Measurements from ENCODE around the gene SLC22A16. TPM values are rescaled to one million over a fixed set of nuclear protein-coding genes. Genes with fewer than 3 reads are reported as not detected.

Gene SLC22A16
- total RNA-seq, 1 experiment from 2014 or later: not detected

DNA sequence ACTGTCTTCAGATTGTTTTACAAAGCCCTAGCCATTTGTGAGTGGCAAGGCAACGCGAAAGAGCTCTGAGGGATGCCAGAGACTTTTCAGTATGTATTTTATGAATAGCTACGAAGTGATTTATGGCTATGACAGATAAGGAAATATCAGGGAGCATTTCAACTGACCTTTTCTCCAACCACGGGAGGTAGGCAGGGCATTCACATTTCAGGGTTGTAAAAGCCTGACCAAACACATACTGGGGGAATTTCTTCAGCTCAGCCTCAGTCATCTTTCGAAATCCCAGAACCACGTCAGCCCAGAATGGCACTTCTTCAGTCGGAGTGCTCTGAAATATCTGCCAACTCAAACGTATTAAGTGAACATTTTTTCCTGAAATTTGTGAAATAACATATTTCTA, 71.8 kb downstream of the SLC22A16 start:
- Histone ChIP-seq H3K4me1 (ENCODE audit: insufficient read depth, low read length) (no peaks in the 10 kb centered on the region), H3K9me2 (replicated peaks; ENCODE audit: low read length) (no peaks in the 10 kb centered on the region), H3K79me2 (ENCODE audit: low read length) (no peaks in the 10 kb centered on the region), H4K20me1 (ENCODE audit: low read length) (no peaks in the 10 kb centered on the region), H3K27ac (ENCODE audit: low read length) (no peak overlapping the region), H3K27me3 (ENCODE audit: low read length) (peaks cover 10% of the 10 kb centered on the region; the same call in 1 of the 2 replicates), H3K9ac (ENCODE audit: low read length) (no peak overlapping the region), H3K9me3 (ENCODE audit: low read length) (no peaks in the 10 kb centered on the region), H3K4me2 (ENCODE audit: low read length) (no peak overlapping the region), H3K36me3 (ENCODE audit: low read depth, low read length) (no peaks in the 10 kb centered on the region), H3F3A (ENCODE audit: low read length, unreplicated experiment) (no peaks in the 10 kb centered on the region), H3K4me3 (ENCODE audit: low read length) (no peak overlapping the region), H2AFZ (ENCODE audit: low read length) (no peak overlapping the region)
- CTCF ChIA-PET: no interaction called here
- no TSS peak for BruUV-seq (replicated peaks)
- TF ChIP-seq EZH2phosphoT487 (IDR thresholded peaks at IDR 0.05; ENCODE audit: borderline replicate concordance, low read length) (no peak), EZH2 (IDR thresholded peaks at IDR 0.05; ENCODE audit: low read length, unreplicated experiment) (no peak)
- TF ChIP-seq, protein P1, sequence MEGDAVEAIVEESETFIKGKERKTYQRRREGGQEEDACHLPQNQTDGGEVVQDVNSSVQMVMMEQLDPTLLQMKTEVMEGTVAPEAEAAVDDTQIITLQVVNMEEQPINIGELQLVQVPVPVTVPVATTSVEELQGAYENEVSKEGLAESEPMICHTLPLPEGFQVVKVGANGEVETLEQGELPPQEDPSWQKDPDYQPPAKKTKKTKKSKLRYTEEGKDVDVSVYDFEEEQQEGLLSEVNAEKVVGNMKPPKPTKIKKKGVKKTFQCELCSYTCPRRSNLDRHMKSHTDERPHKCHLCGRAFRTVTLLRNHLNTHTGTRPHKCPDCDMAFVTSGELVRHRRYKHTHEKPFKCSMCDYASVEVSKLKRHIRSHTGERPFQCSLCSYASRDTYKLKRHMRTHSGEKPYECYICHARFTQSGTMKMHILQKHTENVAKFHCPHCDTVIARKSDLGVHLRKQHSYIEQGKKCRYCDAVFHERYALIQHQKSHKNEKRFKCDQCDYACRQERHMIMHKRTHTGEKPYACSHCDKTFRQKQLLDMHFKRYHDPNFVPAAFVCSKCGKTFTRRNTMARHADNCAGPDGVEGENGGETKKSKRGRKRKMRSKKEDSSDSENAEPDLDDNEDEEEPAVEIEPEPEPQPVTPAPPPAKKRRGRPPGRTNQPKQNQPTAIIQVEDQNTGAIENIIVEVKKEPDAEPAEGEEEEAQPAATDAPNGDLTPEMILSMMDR (conservative IDR thresholded peaks at IDR 0.05; ENCODE audit: low read depth, low read length): no peak
- POLR2A ChIA-PET (ENCODE audit: unreplicated experiment): no interaction called here
- DNase-seq (no peak), ATAC-seq (no peak)
- intact Hi-C loops (cut with micrococcal nuclease): no loop called here

DNA sequence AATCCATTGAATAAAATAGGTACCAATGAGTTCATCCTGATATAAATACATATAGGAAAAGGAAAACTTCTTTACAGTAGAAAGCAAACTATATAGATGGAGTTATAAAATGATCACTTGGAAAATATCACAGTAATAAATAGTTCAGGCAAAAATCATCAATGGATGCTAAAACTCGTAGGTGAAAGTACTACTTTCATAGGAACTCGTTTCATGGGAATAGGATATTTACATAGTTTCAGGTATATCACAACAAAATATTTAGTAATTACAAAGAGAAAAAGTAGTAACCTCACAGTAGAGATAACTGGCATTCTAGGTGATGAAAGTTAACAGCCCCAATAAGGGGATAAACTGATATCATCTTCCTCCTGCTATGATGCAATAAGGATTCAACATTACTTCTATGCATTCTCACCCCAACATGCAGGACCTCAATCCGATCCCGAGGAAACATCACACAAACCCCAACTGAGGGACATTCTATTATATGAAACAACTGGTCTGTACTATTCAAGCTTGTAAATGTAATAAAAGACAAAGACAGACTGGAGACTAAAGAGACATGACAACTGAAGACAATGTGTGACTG, 74.7 kb downstream of the SLC22A16 start:
- Histone ChIP-seq H3K36me3 (ENCODE audit: low read depth, low read length) (no peaks in the 10 kb centered on the region), H3K9ac (ENCODE audit: low read length) (no peak overlapping the region), H3K4me2 (ENCODE audit: low read length) (no peak overlapping the region), H3K9me3 (ENCODE audit: low read length) (no peaks in the 10 kb centered on the region), H3F3A (ENCODE audit: low read length, unreplicated experiment) (no peaks in the 10 kb centered on the region), H3K27ac (ENCODE audit: low read length) (no peak overlapping the region), H3K4me1 (ENCODE audit: insufficient read depth, low read length) (no peaks in the 10 kb centered on the region), H4K20me1 (ENCODE audit: low read length) (no peaks in the 10 kb centered on the region), H2AFZ (ENCODE audit: low read length) (no peak overlapping the region), H3K9me2 (replicated peaks; ENCODE audit: low read length) (no peaks in the 10 kb centered on the region), H3K4me3 (ENCODE audit: low read length) (no peak overlapping the region), H3K79me2 (ENCODE audit: low read length) (no peaks in the 10 kb centered on the region), H3K27me3 (ENCODE audit: low read length) (no peaks in the 10 kb centered on the region)
- TF ChIP-seq EZH2phosphoT487 (IDR thresholded peaks at IDR 0.05; ENCODE audit: borderline replicate concordance, low read length) (no peak), EZH2 (IDR thresholded peaks at IDR 0.05; ENCODE audit: low read length, unreplicated experiment) (no peak)
- TF ChIP-seq, protein P1 (conservative IDR thresholded peaks at IDR 0.05; ENCODE audit: low read depth, low read length): no peak
- DNase-seq: no peak
- BruUV-seq (replicated peaks): no TSS peak
- ATAC-seq: no peak
- intact Hi-C loops (cut with micrococcal nuclease): no loop called here
- ChIA-PET POLR2A (ENCODE audit: unreplicated experiment) (no interaction called here), CTCF (no interaction called here)

DNA sequence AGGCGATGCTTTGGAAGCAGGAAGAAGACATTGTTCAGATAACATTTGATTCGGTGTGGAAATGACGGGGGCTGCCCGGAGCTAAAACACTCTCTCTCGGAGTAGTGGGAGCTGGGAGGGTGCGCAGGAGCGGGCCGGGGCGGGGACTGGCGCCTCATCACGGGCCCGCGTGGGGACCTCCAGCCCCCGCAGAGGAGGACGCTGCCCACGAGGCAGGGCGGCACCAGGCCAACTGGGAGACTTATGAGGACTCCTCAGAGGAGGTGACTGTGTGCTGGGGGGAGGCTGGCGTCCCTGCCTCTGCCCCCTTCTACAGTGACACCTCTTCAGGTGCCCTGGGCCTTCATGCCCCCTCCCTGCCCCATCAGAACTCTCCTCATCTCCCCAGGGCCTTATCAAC, 76.2 kb downstream of the SLC22A16 start:
- Histone ChIP-seq H3F3A (ENCODE audit: low read length, unreplicated experiment) (no peaks in the 10 kb centered on the region), H4K20me1 (ENCODE audit: low read length) (no peaks in the 10 kb centered on the region), H3K4me2 (ENCODE audit: low read length) (no peak overlapping the region), H3K27me3 (ENCODE audit: low read length) (no peaks in the 10 kb centered on the region), H3K79me2 (ENCODE audit: low read length) (no peaks in the 10 kb centered on the region), H3K9ac (ENCODE audit: low read length) (no peak overlapping the region), H3K36me3 (ENCODE audit: low read depth, low read length) (no peaks in the 10 kb centered on the region), H3K4me3 (ENCODE audit: low read length) (no peak overlapping the region), H3K27ac (ENCODE audit: low read length) (no peak overlapping the region), H3K9me2 (replicated peaks; ENCODE audit: low read length) (no peaks in the 10 kb centered on the region), H2AFZ (ENCODE audit: low read length) (no peak overlapping the region), H3K4me1 (ENCODE audit: insufficient read depth, low read length) (no peaks in the 10 kb centered on the region), H3K9me3 (ENCODE audit: low read length) (no peaks in the 10 kb centered on the region)
- ChIA-PET CTCF (no interaction called here), POLR2A (ENCODE audit: unreplicated experiment) (no interaction called here)
- intact Hi-C loops (cut with micrococcal nuclease): no loop called here
- TF ChIP-seq EZH2phosphoT487 (IDR thresholded peaks at IDR 0.05; ENCODE audit: borderline replicate concordance, low read length) (no peak), EZH2 (IDR thresholded peaks at IDR 0.05; ENCODE audit: low read length, unreplicated experiment) (no peak)
- TF ChIP-seq, protein P1 (conservative IDR thresholded peaks at IDR 0.05; ENCODE audit: low read depth, low read length): no peak
- no TSS peak for BruUV-seq (replicated peaks)
- no peak for DNase-seq
- ATAC-seq: no peak

Data from PC-3 (cell line).